LNCaP clone FGC (cell line): ENCODE measurements around the gene PLD1.
"Not testable (repeated sequence)": the region's sequence is repeated elsewhere in the genome, so short reads cannot be mapped to it uniquely, and the experiment has no call there.

Experiments
- DNase-seq: peaks from one replicate; pipeline ENCODE4 v3.0.0-alpha.2; 2011; ENCODE audit warnings: low read depth
- H3K4me3 ChIP-seq: 2 replicates; pipeline ENCODE4 v1.5.1; 2011; ENCODE audit warnings: mild to moderate bottlenecking, low read depth, low read length, control low read depth
- CTCF ChIP-seq: IDR thresholded peaks from 2 replicates; pipeline ENCODE4 v1.5.1; 2012; ENCODE audit warnings: mild to moderate bottlenecking; ENCODE audit not compliant: control insufficient read depth, insufficient read depth; ENCODE audit errors: extremely low read depth

The PLD1 gene, protein sequence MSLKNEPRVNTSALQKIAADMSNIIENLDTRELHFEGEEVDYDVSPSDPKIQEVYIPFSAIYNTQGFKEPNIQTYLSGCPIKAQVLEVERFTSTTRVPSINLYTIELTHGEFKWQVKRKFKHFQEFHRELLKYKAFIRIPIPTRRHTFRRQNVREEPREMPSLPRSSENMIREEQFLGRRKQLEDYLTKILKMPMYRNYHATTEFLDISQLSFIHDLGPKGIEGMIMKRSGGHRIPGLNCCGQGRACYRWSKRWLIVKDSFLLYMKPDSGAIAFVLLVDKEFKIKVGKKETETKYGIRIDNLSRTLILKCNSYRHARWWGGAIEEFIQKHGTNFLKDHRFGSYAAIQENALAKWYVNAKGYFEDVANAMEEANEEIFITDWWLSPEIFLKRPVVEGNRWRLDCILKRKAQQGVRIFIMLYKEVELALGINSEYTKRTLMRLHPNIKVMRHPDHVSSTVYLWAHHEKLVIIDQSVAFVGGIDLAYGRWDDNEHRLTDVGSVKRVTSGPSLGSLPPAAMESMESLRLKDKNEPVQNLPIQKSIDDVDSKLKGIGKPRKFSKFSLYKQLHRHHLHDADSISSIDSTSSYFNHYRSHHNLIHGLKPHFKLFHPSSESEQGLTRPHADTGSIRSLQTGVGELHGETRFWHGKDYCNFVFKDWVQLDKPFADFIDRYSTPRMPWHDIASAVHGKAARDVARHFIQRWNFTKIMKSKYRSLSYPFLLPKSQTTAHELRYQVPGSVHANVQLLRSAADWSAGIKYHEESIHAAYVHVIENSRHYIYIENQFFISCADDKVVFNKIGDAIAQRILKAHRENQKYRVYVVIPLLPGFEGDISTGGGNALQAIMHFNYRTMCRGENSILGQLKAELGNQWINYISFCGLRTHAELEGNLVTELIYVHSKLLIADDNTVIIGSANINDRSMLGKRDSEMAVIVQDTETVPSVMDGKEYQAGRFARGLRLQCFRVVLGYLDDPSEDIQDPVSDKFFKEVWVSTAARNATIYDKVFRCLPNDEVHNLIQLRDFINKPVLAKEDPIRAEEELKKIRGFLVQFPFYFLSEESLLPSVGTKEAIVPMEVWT

GRCh38 chr3:171809861-171810628 is at the start of gene PLD1:
TSS of gene PLD1 (minus strand) at chr3:171810483. CDS start at chr3:171738051, 72,432 bp downstream.
- no peak for DNase-seq
- TF ChIP-seq CTCF, result 0 out of 2 replicates have a peak, but pooled peaks have one; percentile 9
- peak within 1 kb of the TSS; percentile 39 for H3K4me3 ChIP-seq

- DNase-seq, H3K4me3 ChIP-seq: not testable (repeated sequence)
Observed at GRCh38 chr3:171858770-171859169, 48.5 kb upstream of the PLD1 start.

- no peak for DNase-seq
- no peak for TF ChIP-seq CTCF
Observed at GRCh38 chr3:171854649-171855305, 44.5 kb upstream of the PLD1 start.

DNA sequence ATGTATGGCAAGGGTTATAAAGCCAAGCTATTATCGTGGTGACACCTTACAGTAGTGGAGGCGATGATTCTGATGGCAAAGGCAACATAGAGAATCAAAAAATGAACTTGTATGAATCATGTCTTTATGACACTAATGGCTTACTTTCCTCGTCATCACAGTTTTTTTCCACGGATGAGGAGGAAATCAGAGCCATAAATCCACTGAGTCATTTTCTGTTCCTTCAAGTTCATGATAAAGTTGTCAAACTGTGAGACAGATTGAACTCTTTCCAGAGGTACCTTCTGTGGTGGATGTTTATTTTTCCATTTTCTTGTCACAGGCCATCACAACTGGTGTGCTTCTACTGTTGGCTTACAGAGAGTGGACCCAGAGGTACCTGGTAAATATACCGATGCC is 41.4 kb upstream of the PLD1 start:
- TF ChIP-seq CTCF, result no peak
- DNase-seq, result no peak
- no peak overlapping the region for H3K4me3 ChIP-seq

More at GRCh38 chr3:171854649-171855305, 44.5 kb upstream of the PLD1 start:
- H3K4me3 ChIP-seq, result no peak overlapping the region

GRCh38 chr3:171850960-171851659 is 40.8 kb upstream of the PLD1 start:
- H3K4me3 ChIP-seq, result no peak overlapping the region
- DNase-seq, result no peak
- no peak for TF ChIP-seq CTCF

DNA sequence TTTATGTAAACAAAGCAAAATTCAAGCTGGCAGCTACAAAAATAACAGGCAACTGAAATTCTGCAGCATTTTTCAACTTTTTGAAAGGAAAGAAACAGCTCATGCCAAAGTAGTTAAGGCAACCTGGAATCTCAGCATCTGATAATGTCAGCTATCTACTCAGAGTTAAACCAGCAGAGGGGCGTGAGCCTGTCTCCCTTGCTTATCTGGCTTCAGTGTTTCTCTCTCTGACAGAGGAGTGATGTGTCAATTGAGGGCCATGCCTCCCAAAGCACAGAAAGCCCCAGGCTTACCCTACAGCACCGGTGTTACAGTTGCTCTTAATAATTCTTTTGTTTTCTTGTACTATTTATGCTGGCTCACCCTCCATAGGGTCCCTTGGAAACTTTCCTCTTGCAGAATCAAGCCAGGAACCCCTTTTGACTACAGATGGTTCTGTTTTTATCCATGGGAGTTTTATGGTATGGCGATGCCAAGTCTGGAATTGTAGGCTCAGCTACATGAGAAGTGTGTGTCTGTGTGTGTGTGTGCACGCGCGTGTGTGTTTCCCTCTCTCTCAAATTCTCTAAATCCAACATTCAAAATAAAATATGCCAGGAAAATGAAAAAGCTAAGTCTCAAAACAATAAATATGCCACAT is 40.2 kb upstream of the PLD1 start:
- no peak for DNase-seq
- TF ChIP-seq CTCF, result no peak
- no peak overlapping the region for H3K4me3 ChIP-seq
